ENCODE results near the gene SPACA5. TPM values are rescaled to one million over a fixed set of nuclear protein-coding genes. Genes with fewer than 3 reads are reported as not detected.
"Not testable (repeated sequence)": the region's sequence is repeated elsewhere in the genome, so short reads cannot be mapped to it uniquely, and the experiment has no call there.

The SPACA5 gene
- total RNA-seq, 2 experiments from 2014 or later: not detected

DNA sequence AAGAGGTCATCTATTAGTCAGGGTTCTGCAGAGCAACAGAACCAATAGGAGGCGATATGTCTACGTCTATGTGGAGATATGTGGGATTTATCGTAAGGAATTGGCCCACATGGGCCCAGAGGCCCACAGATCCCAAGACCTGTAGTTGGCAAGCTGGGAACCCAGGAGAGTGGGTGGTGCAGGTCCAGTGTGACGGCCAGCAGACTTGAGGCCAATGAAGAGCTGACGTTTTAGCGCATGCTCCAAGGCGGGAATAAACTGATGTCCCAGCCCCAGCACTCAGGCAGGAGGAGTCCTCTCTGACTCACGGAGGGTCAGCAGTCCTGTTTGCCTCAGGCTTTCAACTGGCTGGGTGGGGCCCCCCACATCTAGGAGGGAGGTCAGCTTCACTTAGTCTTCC, 21.3 kb downstream of the SPACA5 start:
- Mint-ChIP-seq H3K36me3 (ENCODE audit: low read depth) (no peaks in the 10 kb centered on the region), H3K27me3 (no peaks in the 10 kb centered on the region), H3K4me3 (no peak overlapping the region), H3K27ac (no peak overlapping the region), H3K4me1 (peaks cover 4% of the 10 kb centered on the region), H3K9me3 (no peaks in the 10 kb centered on the region)
- DNase-seq: no peak
- ChIA-PET CTCF (interaction anchor here (2.5 to 2.7 kb wide), 2 partner anchors 174 to 196 kb away, joined by 14 to 18 read pairs; no protein-coding TSS in a partner anchor), POLR2A (no interaction called here)

GRCh38 chrX:48030237-48030636, 23.4 kb downstream of the SPACA5 start:
- Mint-ChIP-seq H3K4me3 (no peak overlapping the region), H3K4me1 (peaks cover 4% of the 10 kb centered on the region), H3K36me3 (ENCODE audit: low read depth) (no peaks in the 10 kb centered on the region), H3K9me3 (no peaks in the 10 kb centered on the region), H3K27me3 (no peaks in the 10 kb centered on the region), H3K27ac (no peak overlapping the region)
- POLR2A ChIA-PET: no interaction called here
- DNase-seq: no peak
- CTCF ChIA-PET: no interaction called here

- POLR2A ChIA-PET: not testable (repeated sequence)
Measured at GRCh38 chrX:48030641-48031173, 23.9 kb downstream of the SPACA5 start.

GRCh38 chrX:48035891-48036290, 29.1 kb downstream of the SPACA5 start:
- CTCF ChIA-PET: no interaction called here

More at GRCh38 chrX:48030641-48031173, 23.9 kb downstream of the SPACA5 start:
- CTCF ChIA-PET; H3K9me3 Mint-ChIP-seq; DNase-seq; H3K27me3 Mint-ChIP-seq; H3K36me3 Mint-ChIP-seq (ENCODE audit: low read depth); H3K27ac Mint-ChIP-seq; H3K4me1 Mint-ChIP-seq; H3K4me3 Mint-ChIP-seq: not testable (repeated sequence)

DNA sequence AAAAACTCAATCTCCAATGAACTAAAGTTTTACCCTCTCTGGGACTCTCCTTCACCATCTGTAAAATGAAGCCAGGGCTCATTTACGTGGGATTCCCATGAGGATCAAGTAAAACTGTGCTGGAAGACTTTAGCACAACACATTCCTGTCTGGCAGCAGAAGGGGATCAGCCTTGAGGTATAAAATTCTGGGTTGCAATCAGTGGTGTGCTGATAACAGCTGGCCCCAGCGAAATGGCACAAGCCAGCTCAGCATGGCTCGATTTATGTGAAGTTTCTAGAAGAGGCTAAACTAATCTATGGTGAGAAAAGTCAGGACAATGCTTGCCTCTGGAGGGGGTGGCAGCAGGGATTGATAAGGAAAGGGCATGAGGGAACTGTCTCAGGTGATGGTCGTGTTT, 36.3 kb downstream of the SPACA5 start:
- Mint-ChIP-seq H3K4me3 (no peak overlapping the region), H3K27ac (no peak overlapping the region), H3K27me3 (no peaks in the 10 kb centered on the region), H3K9me3 (no peaks in the 10 kb centered on the region), H3K36me3 (ENCODE audit: low read depth) (no peaks in the 10 kb centered on the region), H3K4me1 (no peaks in the 10 kb centered on the region)
- no peak for DNase-seq
- POLR2A ChIA-PET: no interaction called here
- CTCF ChIA-PET: interaction anchor here (1.0 kb wide), 1 partner anchor 16 kb away, joined by 6 read pairs; no protein-coding TSS in a partner anchor

More at GRCh38 chrX:48035891-48036290, 29.1 kb downstream of the SPACA5 start:
- Mint-ChIP-seq H3K36me3 (ENCODE audit: low read depth) (no peaks in the 10 kb centered on the region), H3K27me3 (no peaks in the 10 kb centered on the region), H3K4me3 (no peak overlapping the region), H3K9me3 (no peaks in the 10 kb centered on the region), H3K4me1 (no peaks in the 10 kb centered on the region), H3K27ac (no peak overlapping the region)
- no peak for DNase-seq
- POLR2A ChIA-PET: no interaction called here

GRCh38 chrX:48045410-48046311, 38.9 kb downstream of the SPACA5 start:
- Mint-ChIP-seq H3K9me3 (no peaks in the 10 kb centered on the region), H3K27me3 (no peaks in the 10 kb centered on the region), H3K36me3 (ENCODE audit: low read depth) (no peaks in the 10 kb centered on the region), H3K27ac (no peak overlapping the region), H3K4me3 (no peak overlapping the region), H3K4me1 (no peaks in the 10 kb centered on the region)
- DNase-seq: no peak
- ChIA-PET CTCF (no interaction called here), POLR2A (no interaction called here)

DNA sequence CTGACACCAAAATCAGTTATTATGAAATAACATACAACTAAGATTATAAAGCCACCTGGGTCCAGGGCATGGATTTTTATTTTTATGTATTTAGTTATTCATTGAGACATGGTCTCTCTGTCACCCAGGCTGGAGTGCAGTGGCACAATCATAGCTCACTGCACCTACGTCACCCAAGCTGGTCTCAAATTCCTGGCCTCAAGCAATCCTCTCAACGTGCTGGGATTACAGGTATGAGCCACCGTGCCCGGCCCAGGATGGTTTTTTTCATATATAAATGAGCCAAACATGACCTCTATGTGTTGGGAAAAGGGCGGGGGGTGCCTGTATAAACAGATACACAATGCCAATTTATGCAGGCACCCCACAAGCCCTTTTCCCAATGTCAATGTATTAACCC, 40.1 kb downstream of the SPACA5 start:
- Mint-ChIP-seq H3K9me3 (no peaks in the 10 kb centered on the region), H3K36me3 (ENCODE audit: low read depth) (no peaks in the 10 kb centered on the region), H3K4me1 (no peaks in the 10 kb centered on the region), H3K4me3 (no peak overlapping the region), H3K27me3 (no peaks in the 10 kb centered on the region), H3K27ac (no peak overlapping the region)
- POLR2A ChIA-PET: no interaction called here
- no peak for DNase-seq
- CTCF ChIA-PET: no interaction called here

GRCh38 chrX:48058621-48059295, 52.0 kb downstream of the SPACA5 start:
- POLR2A ChIA-PET: no interaction called here
- H3K36me3 Mint-ChIP-seq (ENCODE audit: low read depth): peaks cover 18% of the 10 kb centered on the region
- CTCF ChIA-PET: no interaction called here

GRCh38 chrX:48059296-48059639, 52.5 kb downstream of the SPACA5 start:
- Mint-ChIP-seq H3K27me3 (no peaks in the 10 kb centered on the region), H3K9me3 (peaks cover 28% of the 10 kb centered on the region), H3K36me3 (ENCODE audit: low read depth) (peaks cover 18% of the 10 kb centered on the region), H3K4me1 (peaks cover 3% of the 10 kb centered on the region), H3K27ac (no peak overlapping the region), H3K4me3 (no peak overlapping the region)
- POLR2A ChIA-PET: no interaction called here
- DNase-seq: no peak
- CTCF ChIA-PET: no interaction called here

More at GRCh38 chrX:48058621-48059295, 52.0 kb downstream of the SPACA5 start:
- no peak for DNase-seq
- Mint-ChIP-seq H3K27ac (no peak overlapping the region), H3K9me3 (peaks cover 28% of the 10 kb centered on the region), H3K27me3 (no peaks in the 10 kb centered on the region), H3K4me3 (no peak overlapping the region), H3K4me1 (peaks cover 3% of the 10 kb centered on the region)

Other genes with a start within 250 kb of the SPACA5 start
- 1 to 10 TPM; 6.4 to 8.0 TPM for gene ZNF81, start 170.1 kb upstream of the SPACA5 start, total RNA-seq
- 1 to 10 TPM; 8.6 to 9.1 TPM for gene ZNF182, start 3.0 kb upstream of the SPACA5 start, total RNA-seq
- gene ZNF630, start 64.7 kb downstream of the SPACA5 start, total RNA-seq: 1 to 10 TPM; 1.2 TPM
- gene SPACA5B, start 123.6 kb downstream of the SPACA5 start, total RNA-seq: not detected
- not detected for gene SSX5, start 189.8 kb downstream of the SPACA5 start, total RNA-seq
- gene SSX1, start 248.4 kb downstream of the SPACA5 start, total RNA-seq: not detected

Measured in activated CD4-positive, alpha-beta memory T cell treated with anti-CD3 and anti-CD28 coated beads, Interleukin-2, amount 10 ng/mL, durations not matched to agents 7 days and 5 days (primary cell).